SU-DHL-6 (cell line): ENCODE measurements around the gene WDSUB1.

ENCODE experiments used
- H2AFZ ChIP-seq: fragments of 200-600 bp; sonication (generic); 2 replicates; pipeline ENCODE4 v1.6.1; 2014; ENCODE audit warnings: low read depth, mild to moderate bottlenecking, moderate library complexity, mixed read lengths, antibody characterized with exemption, low read length; ENCODE audit not compliant: severe bottlenecking
- H3F3A ChIP-seq: fragments of 200-600 bp; shearing (Covaris generic); 2 replicates; pipeline ENCODE4 v1.6.0; 2016; ENCODE audit warnings: antibody characterized with exemption, mild to moderate bottlenecking; ENCODE audit not compliant: insufficient read depth
- H3K27ac ChIP-seq: fragments of 200-600 bp; sonication (generic); 2 replicates; pipeline ENCODE4 v1.5.1; 2016; ENCODE audit warnings: low read depth, mild to moderate bottlenecking, low read length, moderate library complexity, mixed read lengths
- H3K27me3 ChIP-seq: fragments of 200-600 bp; sonication (generic), shearing (Covaris generic); 2 replicates; pipeline ENCODE4 v1.6.0; 2014; ENCODE audit warnings: mild to moderate bottlenecking, low read length
- H3K36me3 ChIP-seq: fragments of 200-600 bp; sonication (generic); 2 replicates; pipeline ENCODE4 v1.6.1; 2014; ENCODE audit warnings: mild to moderate bottlenecking, low read length, mixed read lengths
- H3K4me2 ChIP-seq: fragments of 300-600, 200-600 bp; shearing (Covaris generic), sonication (generic); 2 replicates; pipeline ENCODE4 v1.6.0; 2014; ENCODE audit warnings: low read length, low read depth, mild to moderate bottlenecking; ENCODE audit not compliant: poor library complexity, severe bottlenecking
- H3K4me3 ChIP-seq: fragments of 200-600 bp; sonication (generic); 2 replicates; pipeline ENCODE4 v1.5.1; 2014; ENCODE audit warnings: antibody characterized with exemption, low read length, mild to moderate bottlenecking, mixed read lengths; ENCODE audit not compliant: insufficient read depth, poor library complexity, severe bottlenecking
- H3K79me2 ChIP-seq: fragments of 200-600 bp; sonication (generic); 2 replicates; pipeline ENCODE4 v1.6.1; 2014; ENCODE audit warnings: mild to moderate bottlenecking, low read length, moderate library complexity; ENCODE audit not compliant: insufficient read depth
- H3K9ac ChIP-seq: fragments of 200-600 bp; sonication (generic); 2 replicates; pipeline ENCODE4 v1.7.0; 2014; ENCODE audit warnings: mild to moderate bottlenecking, low read length
- H3K9me2 ChIP-seq: fragments of 200-600 bp; sonication (generic); replicated peaks from 2 replicates; pipeline ENCODE4 v1.6.1; 2014; ENCODE audit warnings: low read length; ENCODE audit not compliant: insufficient read depth
- H3K9me3 ChIP-seq: fragments of 200-600 bp; sonication (generic); 2 replicates; pipeline ENCODE4 v1.6.1; 2014; ENCODE audit warnings: low read length, mixed read lengths; ENCODE audit not compliant: insufficient read depth
- H4K20me1 ChIP-seq: fragments of 200-600 bp; sonication (generic); 2 replicates; pipeline ENCODE4 v1.6.1; 2014; ENCODE audit warnings: low read depth, mild to moderate bottlenecking, antibody characterized with exemption, low read length, moderate library complexity, mixed read lengths
- EZH2phosphoT487 ChIP-seq: fragments of 200-600 bp; sonication (generic), shearing (Covaris generic); conservative IDR thresholded peaks from 2 replicates; pipeline ENCODE4 v1.6.1; 2018; ENCODE audit warnings: mild to moderate bottlenecking, antibody characterized with exemption, low read length, moderate library complexity, mixed read lengths
- TF ChIP-seq, protein P1 (sequence below): fragments of 200-600 bp; sonication (generic); IDR thresholded peaks from one replicate; pipeline ENCODE4 v1.5.1; 2017; ENCODE audit warnings: antibody characterized with exemption, mild to moderate bottlenecking, low read length, moderate library complexity; ENCODE audit not compliant: insufficient read depth, poor library complexity, severe bottlenecking

Gene WDSUB1

DNA sequence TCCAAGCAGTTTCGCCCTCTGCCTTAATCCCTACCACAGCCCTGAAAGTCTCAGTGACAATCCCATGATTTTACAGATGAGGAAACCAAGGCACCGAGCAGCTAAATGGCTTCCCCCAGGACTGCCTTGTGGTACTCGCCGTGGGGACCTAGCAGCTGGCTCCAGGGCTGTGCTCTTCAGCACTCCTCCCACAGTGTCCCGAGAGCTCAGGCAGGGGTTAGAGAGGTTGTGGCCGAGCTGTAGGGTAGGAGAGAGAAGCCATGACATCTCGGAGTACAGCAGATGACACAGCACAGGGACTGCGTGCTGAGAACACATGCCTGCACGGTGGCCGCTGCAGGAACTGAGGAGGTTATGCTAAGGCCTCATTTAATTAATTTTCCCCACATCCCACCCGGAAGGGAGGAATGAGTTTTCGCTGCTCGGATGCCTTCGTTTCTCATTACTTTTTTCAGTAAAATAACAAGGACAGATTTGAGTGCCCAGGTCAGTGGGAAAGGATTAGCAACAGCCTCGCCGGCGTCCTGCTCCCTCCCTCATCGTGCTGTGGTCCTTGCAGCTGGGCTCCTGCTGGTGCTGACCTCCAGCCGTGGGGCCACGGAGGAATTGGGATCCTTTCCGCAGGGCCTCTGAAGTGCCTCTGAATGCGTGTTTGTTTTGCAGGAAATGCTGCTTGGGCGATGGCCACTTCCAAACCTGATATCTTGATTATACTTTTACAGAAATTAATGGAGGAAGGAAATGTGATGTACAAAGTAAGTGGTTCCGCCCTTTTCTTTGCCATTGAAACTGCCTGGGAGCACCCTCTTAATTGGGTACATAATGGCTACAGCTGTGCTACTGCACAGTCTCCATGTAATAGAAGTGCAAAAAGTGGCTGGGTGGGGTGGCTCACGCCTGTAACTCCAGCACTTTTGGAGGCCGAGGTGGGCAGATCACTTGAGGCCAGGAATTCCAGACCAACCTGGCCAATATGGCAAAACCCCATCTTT is 61.2 kb downstream of the WDSUB1 start:
- H3K27ac ChIP-seq, result no peak overlapping the region
- H3F3A ChIP-seq, result no peaks in the 10 kb centered on the region
- H3K9me2 ChIP-seq, result no peaks in the 10 kb centered on the region
- no peak overlapping the region for H2AFZ ChIP-seq
- no peaks in the 10 kb centered on the region for H4K20me1 ChIP-seq
- H3K9ac ChIP-seq, result no peak overlapping the region
- H3K4me2 ChIP-seq, result no peak overlapping the region
- H3K4me3 ChIP-seq, result no peak overlapping the region
- TF ChIP-seq, protein P1, sequence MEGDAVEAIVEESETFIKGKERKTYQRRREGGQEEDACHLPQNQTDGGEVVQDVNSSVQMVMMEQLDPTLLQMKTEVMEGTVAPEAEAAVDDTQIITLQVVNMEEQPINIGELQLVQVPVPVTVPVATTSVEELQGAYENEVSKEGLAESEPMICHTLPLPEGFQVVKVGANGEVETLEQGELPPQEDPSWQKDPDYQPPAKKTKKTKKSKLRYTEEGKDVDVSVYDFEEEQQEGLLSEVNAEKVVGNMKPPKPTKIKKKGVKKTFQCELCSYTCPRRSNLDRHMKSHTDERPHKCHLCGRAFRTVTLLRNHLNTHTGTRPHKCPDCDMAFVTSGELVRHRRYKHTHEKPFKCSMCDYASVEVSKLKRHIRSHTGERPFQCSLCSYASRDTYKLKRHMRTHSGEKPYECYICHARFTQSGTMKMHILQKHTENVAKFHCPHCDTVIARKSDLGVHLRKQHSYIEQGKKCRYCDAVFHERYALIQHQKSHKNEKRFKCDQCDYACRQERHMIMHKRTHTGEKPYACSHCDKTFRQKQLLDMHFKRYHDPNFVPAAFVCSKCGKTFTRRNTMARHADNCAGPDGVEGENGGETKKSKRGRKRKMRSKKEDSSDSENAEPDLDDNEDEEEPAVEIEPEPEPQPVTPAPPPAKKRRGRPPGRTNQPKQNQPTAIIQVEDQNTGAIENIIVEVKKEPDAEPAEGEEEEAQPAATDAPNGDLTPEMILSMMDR, result no peak
- no peak for TF ChIP-seq EZH2phosphoT487
- no peaks in the 10 kb centered on the region for H3K9me3 ChIP-seq
- no peaks in the 10 kb centered on the region for H3K27me3 ChIP-seq
- H3K36me3 ChIP-seq, result no peaks in the 10 kb centered on the region
- no peaks in the 10 kb centered on the region for H3K79me2 ChIP-seq

DNA sequence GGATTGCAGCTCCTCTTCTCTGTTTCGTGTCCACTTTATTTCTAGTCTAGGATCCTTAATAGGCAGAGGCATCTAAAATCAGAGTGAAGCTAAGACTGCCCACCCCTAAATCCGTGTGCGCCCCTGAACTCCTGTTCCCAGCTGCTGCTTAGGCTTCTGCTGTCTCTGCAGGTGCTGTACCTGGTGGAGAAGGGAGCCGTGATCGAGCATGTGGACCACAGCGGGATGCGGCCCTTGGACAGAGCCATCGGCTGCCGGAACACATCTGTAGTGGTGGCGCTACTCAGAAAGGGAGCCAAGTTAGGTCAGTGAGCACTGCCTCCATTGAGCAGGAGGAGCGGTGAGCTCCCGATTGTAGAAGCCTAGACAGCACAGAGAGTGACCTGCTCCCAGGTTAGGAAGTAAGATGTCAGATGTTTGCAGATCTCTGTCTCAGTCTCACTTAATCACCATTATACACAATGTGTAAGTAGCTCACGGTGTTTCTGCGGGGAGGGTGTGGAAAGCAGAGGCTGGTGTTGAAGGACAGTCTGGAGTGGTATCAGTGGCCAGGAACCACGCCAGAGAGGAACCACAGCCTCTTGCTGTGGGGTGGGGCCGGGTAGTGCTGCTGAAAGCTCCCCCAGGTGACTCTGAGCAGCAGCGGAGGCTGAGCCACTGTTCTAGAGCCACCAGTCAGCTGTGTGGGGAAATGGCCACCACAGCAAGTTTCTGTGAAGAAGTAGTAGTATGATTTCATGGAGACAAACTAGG is 62.3 kb downstream of the WDSUB1 start:
- Histone ChIP-seq H3K4me2 (no peak overlapping the region), H3F3A (no peaks in the 10 kb centered on the region), H3K4me3 (no peak overlapping the region), H2AFZ (no peak overlapping the region), H4K20me1 (no peaks in the 10 kb centered on the region), H3K79me2 (no peaks in the 10 kb centered on the region), H3K9me3 (no peaks in the 10 kb centered on the region), H3K9me2 (no peaks in the 10 kb centered on the region), H3K9ac (no peak overlapping the region), H3K27me3 (no peaks in the 10 kb centered on the region), H3K36me3 (no peaks in the 10 kb centered on the region), H3K27ac (no peak overlapping the region)
- TF ChIP-seq, protein P1, result no peak
- TF ChIP-seq EZH2phosphoT487, result no peak

DNA sequence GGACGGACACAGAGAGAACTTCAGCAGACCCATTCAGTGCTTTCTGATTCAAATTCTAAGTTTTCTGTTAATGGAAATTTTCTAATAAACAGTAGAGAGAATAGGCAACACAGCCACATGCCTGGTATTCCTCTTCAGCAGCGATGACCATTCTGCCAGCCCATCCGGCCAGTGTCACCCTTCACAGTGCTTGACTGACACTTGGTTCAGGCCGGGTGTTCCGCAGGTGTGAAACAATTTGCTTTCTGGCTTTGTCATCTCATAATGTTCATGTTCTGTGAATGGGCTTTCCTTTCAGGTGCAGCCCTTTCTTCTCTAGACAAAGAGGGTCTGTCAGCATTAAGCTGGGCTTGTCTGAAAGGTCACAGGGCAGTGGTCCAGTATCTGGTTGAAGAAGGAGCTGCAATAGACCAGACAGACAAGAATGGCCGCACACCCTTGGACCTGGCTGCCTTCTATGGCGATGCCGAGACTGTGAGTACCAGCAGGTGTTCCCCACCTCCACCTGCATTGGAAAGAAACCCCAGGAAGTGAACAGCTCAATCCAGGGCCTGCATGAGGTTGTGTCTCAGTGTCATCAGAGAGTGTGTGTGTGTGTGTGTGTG is 67.0 kb downstream of the WDSUB1 start:
- Histone ChIP-seq H2AFZ (no peak overlapping the region), H3K4me2 (no peak overlapping the region), H3K4me3 (no peak overlapping the region), H3K27me3 (no peaks in the 10 kb centered on the region), H3K9me2 (no peaks in the 10 kb centered on the region), H3K9me3 (no peaks in the 10 kb centered on the region), H3K79me2 (no peaks in the 10 kb centered on the region), H4K20me1 (no peaks in the 10 kb centered on the region), H3F3A (no peaks in the 10 kb centered on the region), H3K36me3 (no peaks in the 10 kb centered on the region), H3K9ac (no peak overlapping the region), H3K27ac (no peak overlapping the region)
- TF ChIP-seq, protein P1, result no peak
- no peak for TF ChIP-seq EZH2phosphoT487
